Parathyroid adenoma (tissue), 2 donors: ENCODE results near the gene STK32C.

Source experiments
- H2AFZ ChIP-seq: fragments of 300-600 bp; sonication (generic); one replicate; pipeline ENCODE4 v1.7.0; 2017; ENCODE audit warnings: antibody characterized with exemption, mild to moderate bottlenecking
- H3K27ac ChIP-seq: fragments of 300-600 bp; sonication (generic); one replicate; pipeline ENCODE4 v1.7.0; 2017
- H3K27me3 ChIP-seq: fragments of 300-600 bp; sonication (generic); one replicate; pipeline ENCODE4 v1.7.0; 2017; ENCODE audit warnings: low read length; ENCODE audit not compliant: control insufficient read depth, insufficient read depth
- H3K36me3 ChIP-seq: fragments of 300-600 bp; sonication (generic); one replicate; pipeline ENCODE4 v1.7.0; 2017; ENCODE audit warnings: low read length; ENCODE audit not compliant: control insufficient read depth, insufficient read depth
- H3K4me1 ChIP-seq: fragments of 300-600 bp; sonication (generic); one replicate; pipeline ENCODE4 v1.7.0; 2017; ENCODE audit warnings: control low read depth
- H3K4me2 ChIP-seq: fragments of 300-600 bp; sonication (generic); one replicate; pipeline ENCODE4 v1.7.0; 2017; ENCODE audit warnings: low read length
- H3K4me3 ChIP-seq: fragments of 300-600 bp; sonication (generic); one replicate; pipeline ENCODE4 v1.7.0; 2017; ENCODE audit warnings: low read depth, low read length
- H3K79me2 ChIP-seq: fragments of 300-600 bp; sonication (generic); one replicate; pipeline ENCODE4 v1.7.0; 2017; ENCODE audit warnings: control low read depth
- H3K9ac ChIP-seq: fragments of 300-600 bp; sonication (generic); one replicate; pipeline ENCODE4 v1.7.0; 2017; ENCODE audit warnings: mild to moderate bottlenecking
- H3K9me3 ChIP-seq: fragments of 300-600 bp; sonication (generic); one replicate; pipeline ENCODE4 v1.7.0; 2017; ENCODE audit warnings: low read length; ENCODE audit not compliant: control insufficient read depth
- CTCF ChIP-seq: fragments of 300-600 bp; sonication (generic); IDR thresholded peaks from one replicate; pipeline ENCODE4 v1.7.0; 2017; ENCODE audit warnings: antibody characterized with exemption, mild to moderate bottlenecking
- donor health status: primary hyperparathyroidism.

Gene STK32C

GRCh38 chr10:132199268-132199853 is 108.4 kb downstream of the STK32C start:
- no peaks in the 10 kb centered on the region for H3K9me3 ChIP-seq
- H3K4me2 ChIP-seq = no peak overlapping the region
- H3K79me2 ChIP-seq = no peaks in the 10 kb centered on the region
- H3K36me3 ChIP-seq = no peaks in the 10 kb centered on the region
- no peak overlapping the region for H3K4me3 ChIP-seq
- H2AFZ ChIP-seq = no peak overlapping the region
- no peaks in the 10 kb centered on the region for H3K4me1 ChIP-seq
- TF ChIP-seq CTCF = no peak
- H3K27ac ChIP-seq = no peak overlapping the region
- no peaks in the 10 kb centered on the region for H3K27me3 ChIP-seq
- H3K9ac ChIP-seq = no peak overlapping the region

- H3K9ac ChIP-seq = no peak overlapping the region
- H3K9me3 ChIP-seq = no peaks in the 10 kb centered on the region
- H3K4me3 ChIP-seq = no peak overlapping the region
- H3K4me1 ChIP-seq = no peaks in the 10 kb centered on the region
- no peaks in the 10 kb centered on the region for H3K79me2 ChIP-seq
- TF ChIP-seq CTCF = no peak
- no peak overlapping the region for H3K27ac ChIP-seq
- H3K4me2 ChIP-seq = no peak overlapping the region
- no peaks in the 10 kb centered on the region for H3K27me3 ChIP-seq
- no peaks in the 10 kb centered on the region for H3K36me3 ChIP-seq
- H2AFZ ChIP-seq = no peak overlapping the region
Measured at GRCh38 chr10:132198381-132199181, 109.2 kb downstream of the STK32C start.

GRCh38 chr10:132198068-132198370 is 109.7 kb downstream of the STK32C start:
- TF ChIP-seq CTCF = no peak
- H3K27me3 ChIP-seq = no peaks in the 10 kb centered on the region
- no peak overlapping the region for H3K27ac ChIP-seq
- H3K36me3 ChIP-seq = no peaks in the 10 kb centered on the region
- H3K79me2 ChIP-seq = no peaks in the 10 kb centered on the region
- H3K9me3 ChIP-seq = no peaks in the 10 kb centered on the region
- no peak overlapping the region for H3K4me2 ChIP-seq
- no peak overlapping the region for H2AFZ ChIP-seq
- no peak overlapping the region for H3K4me3 ChIP-seq
- H3K4me1 ChIP-seq = no peaks in the 10 kb centered on the region
- H3K9ac ChIP-seq = no peak overlapping the region

- H3K9me3 ChIP-seq = no peaks in the 10 kb centered on the region
- H3K4me3 ChIP-seq = no peak overlapping the region
- no peaks in the 10 kb centered on the region for H3K36me3 ChIP-seq
- no peak overlapping the region for H3K4me2 ChIP-seq
- H2AFZ ChIP-seq = no peak overlapping the region
- H3K27ac ChIP-seq = no peak overlapping the region
- TF ChIP-seq CTCF = no peak
- H3K79me2 ChIP-seq = no peaks in the 10 kb centered on the region
- H3K9ac ChIP-seq = no peak overlapping the region
- no peaks in the 10 kb centered on the region for H3K4me1 ChIP-seq
- H3K27me3 ChIP-seq = no peaks in the 10 kb centered on the region
Measured at GRCh38 chr10:132197271-132198067, 110.3 kb downstream of the STK32C start.
